Measurements from ENCODE around the gene MTR. TPM values are rescaled to one million over a fixed set of nuclear protein-coding genes. Genes with fewer than 3 reads are reported as not detected.

Gene MTR
- total RNA-seq, 1 donor from 2014 or later = 51.8 TPM

- Mint-ChIP-seq H3K27me3 (no peaks in the 10 kb centered on the region), H3K36me3 (ENCODE audit: low read depth) (peaks cover 2% of the 10 kb centered on the region), H3K4me1 (no peaks in the 10 kb centered on the region), H3K4me3 (no peak overlapping the region), H3K27ac (no peak overlapping the region), H3K9me3 (peaks cover 7% of the 10 kb centered on the region)
- intact Hi-C loops (cut with micrococcal nuclease) = no loop called here
- no peak for DNase-seq
These were observed 126.5 kb downstream of the MTR start for GRCh38 chr1:236921610-236922009.

GRCh38 chr1:236922190-236922589 lies 127.1 kb downstream of the MTR start:
- intact Hi-C loops (cut with micrococcal nuclease) = no loop called here
- Mint-ChIP-seq H3K36me3 (ENCODE audit: low read depth) (peaks cover under 1% of the 10 kb centered on the region), H3K4me1 (no peaks in the 10 kb centered on the region), H3K9me3 (peaks cover 7% of the 10 kb centered on the region), H3K4me3 (no peak overlapping the region), H3K27ac (no peak overlapping the region), H3K27me3 (no peaks in the 10 kb centered on the region)
- DNase-seq = no peak

DNA sequence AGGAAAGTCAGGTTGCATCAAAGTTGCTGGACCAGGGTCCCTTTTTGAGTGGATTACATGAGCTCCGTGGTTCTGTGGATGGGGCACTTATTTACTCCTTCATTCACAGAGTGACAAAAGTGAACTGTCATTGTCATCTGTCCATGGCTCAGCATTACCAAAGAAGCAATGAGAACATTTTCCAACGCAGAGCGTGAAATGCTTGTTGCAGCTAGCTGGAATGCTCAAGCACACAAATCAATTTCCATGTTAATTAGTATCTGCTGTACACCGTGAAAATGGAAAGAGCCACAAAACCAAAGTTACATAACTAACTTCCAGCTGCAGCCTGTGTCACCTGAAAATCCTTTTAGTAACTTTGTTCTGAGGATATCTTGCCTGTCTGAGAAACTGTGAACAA lies 130.3 kb downstream of the MTR start:
- Mint-ChIP-seq H3K4me1 (no peaks in the 10 kb centered on the region), H3K4me3 (no peak overlapping the region), H3K27me3 (peaks cover 1% of the 10 kb centered on the region), H3K36me3 (ENCODE audit: low read depth) (no peaks in the 10 kb centered on the region), H3K27ac (no peak overlapping the region), H3K9me3 (peaks cover 4% of the 10 kb centered on the region)
- intact Hi-C loops (cut with micrococcal nuclease) = no loop called here
- DNase-seq = no peak

DNA sequence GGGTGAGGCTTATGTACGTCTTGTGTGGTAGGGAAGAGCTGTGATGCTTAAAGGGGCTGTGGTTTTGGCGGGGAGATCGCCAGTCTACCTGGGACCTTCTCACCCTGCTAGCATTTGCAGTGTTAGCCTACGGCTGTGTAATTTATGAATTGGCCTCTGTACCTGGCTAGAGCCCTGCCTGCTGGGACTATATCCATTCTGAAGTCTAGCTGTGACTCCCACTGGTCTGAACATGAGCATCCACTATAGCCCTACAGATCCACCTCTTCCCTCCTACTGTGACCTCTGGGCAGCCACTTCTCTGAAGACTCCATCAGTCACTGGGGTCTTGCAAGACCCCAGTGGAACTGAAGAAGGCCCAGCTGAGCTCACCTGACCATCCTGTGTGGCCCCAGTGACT lies 135.4 kb downstream of the MTR start:
- no peak for DNase-seq
- H3K36me3 Mint-ChIP-seq (ENCODE audit: low read depth) = no peaks in the 10 kb centered on the region
- peaks cover 1% of the 10 kb centered on the region for H3K27me3 Mint-ChIP-seq
- intact Hi-C loops (cut with micrococcal nuclease) = no loop called here
- H3K4me1 Mint-ChIP-seq = no peaks in the 10 kb centered on the region
- H3K27ac Mint-ChIP-seq = no peak overlapping the region
- peaks cover 4% of the 10 kb centered on the region for H3K9me3 Mint-ChIP-seq
- no peak overlapping the region for H3K4me3 Mint-ChIP-seq

DNA sequence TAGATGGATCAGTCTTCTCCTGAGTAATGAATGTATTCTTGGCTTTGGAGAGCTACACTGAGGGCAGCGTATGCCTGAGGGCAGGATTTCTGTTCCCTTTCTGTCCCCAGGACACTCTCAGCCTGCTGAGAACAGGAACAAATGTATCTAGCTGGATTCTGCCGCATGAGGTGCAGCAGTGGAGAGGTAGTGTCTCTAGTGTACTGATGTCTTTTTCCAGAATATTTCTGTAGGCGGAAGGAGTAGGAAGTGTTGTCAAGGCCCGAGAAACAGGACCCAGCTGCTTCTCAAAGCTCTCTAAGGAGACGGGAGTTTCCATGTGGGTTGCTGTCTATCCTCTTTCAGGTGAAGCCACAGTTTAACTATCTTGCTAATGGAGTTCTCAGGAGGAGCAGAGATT lies 143.7 kb downstream of the MTR start:
- Mint-ChIP-seq H3K4me3 (no peak overlapping the region), H3K27ac (no peak overlapping the region), H3K9me3 (no peaks in the 10 kb centered on the region), H3K4me1 (no peaks in the 10 kb centered on the region), H3K27me3 (peaks cover 2% of the 10 kb centered on the region), H3K36me3 (ENCODE audit: low read depth) (no peaks in the 10 kb centered on the region)
- DNase-seq = no peak
- intact Hi-C loops (cut with micrococcal nuclease) = no loop called here

- no peak overlapping the region for H3K4me3 Mint-ChIP-seq
- H3K9me3 Mint-ChIP-seq = no peaks in the 10 kb centered on the region
- intact Hi-C loops (cut with micrococcal nuclease) = no loop called here
- H3K27ac Mint-ChIP-seq = no peak overlapping the region
- H3K36me3 Mint-ChIP-seq (ENCODE audit: low read depth) = no peaks in the 10 kb centered on the region
- no peaks in the 10 kb centered on the region for H3K4me1 Mint-ChIP-seq
- peaks cover 2% of the 10 kb centered on the region for H3K27me3 Mint-ChIP-seq
- no peak for DNase-seq
These were observed 147.3 kb downstream of the MTR start for GRCh38 chr1:236942431-236942830.

DNA sequence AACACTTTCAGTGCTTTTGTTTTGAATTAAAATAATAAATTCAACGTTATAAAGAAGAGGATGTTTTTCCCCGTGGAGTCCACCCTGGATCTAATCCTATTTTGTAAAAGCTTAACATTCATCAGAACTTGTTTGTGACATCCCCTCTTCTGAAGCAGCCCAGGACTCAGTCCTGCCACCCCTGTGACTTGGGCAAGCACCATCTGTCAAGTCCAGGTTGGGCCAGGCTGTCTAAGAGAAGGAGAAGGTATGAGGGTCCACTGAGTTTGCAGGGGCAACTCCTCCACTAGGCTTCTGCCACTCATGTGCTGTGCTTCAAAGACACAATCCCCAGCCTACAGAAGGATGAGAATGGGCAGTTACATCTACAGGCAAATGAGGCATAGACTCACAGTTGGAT lies 149.5 kb downstream of the MTR start:
- H3K36me3 Mint-ChIP-seq (ENCODE audit: low read depth) = no peaks in the 10 kb centered on the region

DNA sequence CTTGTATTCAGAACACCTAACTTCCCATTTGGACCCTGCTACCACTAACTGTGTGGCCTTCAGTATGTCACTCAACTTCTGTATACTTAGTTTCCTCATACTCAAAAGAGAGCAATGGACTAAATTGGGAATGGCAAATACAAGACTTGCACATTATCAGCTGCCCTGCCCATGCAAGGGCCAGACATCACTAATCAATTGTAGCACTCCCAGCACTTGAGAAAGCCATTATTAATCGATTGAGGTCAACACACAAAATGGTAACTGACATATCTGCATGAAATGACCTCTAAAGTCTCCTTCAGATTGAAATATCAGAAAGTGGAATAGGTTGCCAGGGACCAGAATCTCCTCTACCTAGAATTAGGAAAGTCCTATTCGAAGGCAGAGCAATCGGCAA lies 149.9 kb downstream of the MTR start:
- intact Hi-C loops (cut with micrococcal nuclease) = no loop called here
- H3K4me1 Mint-ChIP-seq = no peaks in the 10 kb centered on the region
- peaks cover 2% of the 10 kb centered on the region for H3K27me3 Mint-ChIP-seq
- no peak overlapping the region for H3K27ac Mint-ChIP-seq
- DNase-seq = no peak
- no peak overlapping the region for H3K4me3 Mint-ChIP-seq
- H3K36me3 Mint-ChIP-seq (ENCODE audit: low read depth) = no peaks in the 10 kb centered on the region
- H3K9me3 Mint-ChIP-seq = no peaks in the 10 kb centered on the region

More for the DNA sequence above, 149.5 kb downstream of the MTR start:
- peaks cover 2% of the 10 kb centered on the region for H3K27me3 Mint-ChIP-seq
- intact Hi-C loops (cut with micrococcal nuclease) = no loop called here
- no peak overlapping the region for H3K4me3 Mint-ChIP-seq
- DNase-seq = no peak
- no peaks in the 10 kb centered on the region for H3K9me3 Mint-ChIP-seq
- no peaks in the 10 kb centered on the region for H3K4me1 Mint-ChIP-seq
- H3K27ac Mint-ChIP-seq = no peak overlapping the region

- H3K27ac Mint-ChIP-seq = no peak overlapping the region
- no peak for DNase-seq
- no peaks in the 10 kb centered on the region for H3K4me1 Mint-ChIP-seq
- intact Hi-C loops (cut with micrococcal nuclease) = no loop called here
- H3K36me3 Mint-ChIP-seq (ENCODE audit: low read depth) = no peaks in the 10 kb centered on the region
- H3K9me3 Mint-ChIP-seq = no peaks in the 10 kb centered on the region
- peaks cover 3% of the 10 kb centered on the region for H3K27me3 Mint-ChIP-seq
- H3K4me3 Mint-ChIP-seq = no peak overlapping the region
These were observed 152.7 kb downstream of the MTR start for GRCh38 chr1:236947794-236948193.

DNA sequence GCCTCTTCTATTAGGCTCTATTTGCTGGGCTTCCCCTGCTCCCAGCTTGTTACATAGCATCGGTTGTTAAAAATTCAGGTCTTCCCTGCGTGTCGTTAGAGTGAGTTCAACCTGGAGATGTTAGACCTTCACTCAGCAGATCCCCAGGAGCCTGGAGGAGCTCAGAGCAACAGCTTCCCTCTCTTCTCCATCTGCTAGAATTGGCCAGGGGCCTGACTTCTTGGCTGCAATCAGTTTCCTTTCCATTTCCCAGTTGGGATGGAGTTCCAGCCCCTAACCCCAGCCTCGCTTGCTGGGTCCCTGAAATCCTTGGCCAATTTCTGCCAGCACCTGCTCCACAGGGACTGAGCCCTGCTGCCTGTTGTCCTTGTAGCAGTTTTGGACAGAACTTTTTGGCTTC lies 153.3 kb downstream of the MTR start:
- intact Hi-C loops (cut with micrococcal nuclease) = no loop called here
- Mint-ChIP-seq H3K36me3 (ENCODE audit: low read depth) (no peaks in the 10 kb centered on the region), H3K4me1 (no peaks in the 10 kb centered on the region), H3K27me3 (peaks cover 4% of the 10 kb centered on the region), H3K27ac (no peak overlapping the region), H3K9me3 (no peaks in the 10 kb centered on the region), H3K4me3 (no peak overlapping the region)
- no peak for DNase-seq

DNA sequence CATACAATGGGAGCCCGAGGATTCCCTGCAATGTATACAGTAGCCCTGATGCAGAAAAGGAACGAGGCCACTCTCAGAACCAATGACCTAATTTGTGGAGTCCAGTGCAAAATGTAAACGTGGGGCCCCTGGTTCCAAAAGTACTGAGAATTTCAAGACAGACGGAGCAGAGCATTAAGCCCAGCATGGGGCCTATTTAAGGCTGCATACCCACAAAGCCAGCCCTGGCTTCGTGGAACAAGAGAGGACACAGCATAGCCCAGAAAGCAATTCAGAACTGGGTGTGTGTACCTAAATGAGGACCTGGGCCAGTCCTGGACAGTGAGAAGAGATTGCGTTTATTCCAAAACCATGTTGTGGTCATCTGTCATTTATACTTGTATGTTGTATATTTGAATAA lies 153.9 kb downstream of the MTR start:
- Mint-ChIP-seq H3K4me1 (no peaks in the 10 kb centered on the region), H3K27me3 (peaks cover 7% of the 10 kb centered on the region), H3K36me3 (ENCODE audit: low read depth) (no peaks in the 10 kb centered on the region), H3K4me3 (no peak overlapping the region), H3K27ac (no peak overlapping the region), H3K9me3 (no peaks in the 10 kb centered on the region)
- intact Hi-C loops (cut with micrococcal nuclease) = no loop called here
- no peak for DNase-seq

GRCh38 chr1:236950365-236950764 lies 155.3 kb downstream of the MTR start:
- H3K4me1 Mint-ChIP-seq = no peaks in the 10 kb centered on the region
- no peak overlapping the region for H3K27ac Mint-ChIP-seq
- no peak overlapping the region for H3K4me3 Mint-ChIP-seq
- H3K27me3 Mint-ChIP-seq = peaks cover 7% of the 10 kb centered on the region
- intact Hi-C loops (cut with micrococcal nuclease) = no loop called here
- no peaks in the 10 kb centered on the region for H3K9me3 Mint-ChIP-seq
- no peaks in the 10 kb centered on the region for H3K36me3 Mint-ChIP-seq (ENCODE audit: low read depth)
- no peak for DNase-seq

GRCh38 chr1:236951672-236952071 lies 156.6 kb downstream of the MTR start:
- no peaks in the 10 kb centered on the region for H3K9me3 Mint-ChIP-seq
- intact Hi-C loops (cut with micrococcal nuclease) = no loop called here
- DNase-seq = no peak
- peaks cover 7% of the 10 kb centered on the region for H3K27me3 Mint-ChIP-seq
- H3K4me1 Mint-ChIP-seq = no peaks in the 10 kb centered on the region
- no peaks in the 10 kb centered on the region for H3K36me3 Mint-ChIP-seq (ENCODE audit: low read depth)
- no peak overlapping the region for H3K4me3 Mint-ChIP-seq
- H3K27ac Mint-ChIP-seq = no peak overlapping the region

DNA sequence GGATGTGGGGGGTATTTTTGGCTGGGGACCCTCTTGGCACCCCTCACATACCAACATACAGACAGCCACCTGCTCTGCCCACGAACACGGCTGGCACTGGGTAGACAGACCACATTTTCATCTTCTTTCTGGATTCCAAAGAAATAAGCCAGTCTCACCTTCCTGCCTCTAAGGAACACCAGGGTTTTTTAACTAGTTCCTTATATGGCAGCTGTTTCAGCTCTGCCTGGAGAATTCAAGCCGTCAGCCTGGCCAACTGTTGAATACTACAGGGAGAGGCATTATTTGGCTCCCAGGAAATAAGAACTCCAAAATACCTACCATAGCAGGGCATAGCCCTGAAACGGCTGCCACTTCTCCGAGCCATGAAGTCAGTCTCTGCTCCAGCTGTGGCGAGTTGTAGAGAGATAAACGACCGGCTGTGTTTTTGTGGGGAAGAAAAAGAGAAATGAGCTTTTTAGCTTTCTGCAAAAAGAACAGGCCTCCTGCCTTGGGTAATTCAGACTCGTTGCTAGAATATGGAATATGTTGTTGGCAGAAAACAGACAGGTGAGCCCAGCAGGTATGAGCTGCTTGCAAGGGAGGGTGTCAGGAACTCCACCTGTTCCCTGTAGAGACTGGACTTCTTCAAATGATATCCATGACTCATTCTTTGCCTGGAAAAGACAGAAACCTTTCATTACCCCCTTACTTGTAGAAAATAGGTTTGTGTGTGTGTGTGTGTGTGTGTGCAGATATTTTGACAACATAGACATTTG lies 157.3 kb downstream of the MTR start:
- Mint-ChIP-seq H3K27me3 (peaks cover 7% of the 10 kb centered on the region), H3K9me3 (no peaks in the 10 kb centered on the region), H3K4me1 (no peaks in the 10 kb centered on the region), H3K27ac (no peak overlapping the region), H3K36me3 (ENCODE audit: low read depth) (no peaks in the 10 kb centered on the region), H3K4me3 (no peak overlapping the region)
- intact Hi-C loops (cut with micrococcal nuclease) = no loop called here
- no peak for DNase-seq

GRCh38 chr1:236953151-236953700 lies 158.1 kb downstream of the MTR start:
- no peaks in the 10 kb centered on the region for H3K9me3 Mint-ChIP-seq
- H3K27ac Mint-ChIP-seq = no peak overlapping the region
- intact Hi-C loops (cut with micrococcal nuclease) = no loop called here
- H3K27me3 Mint-ChIP-seq = peaks cover 7% of the 10 kb centered on the region
- H3K36me3 Mint-ChIP-seq (ENCODE audit: low read depth) = no peaks in the 10 kb centered on the region
- H3K4me1 Mint-ChIP-seq = no peaks in the 10 kb centered on the region
- DNase-seq = no peak
- H3K4me3 Mint-ChIP-seq = no peak overlapping the region

Data from activated CD4-positive, alpha-beta T cell treated with anti-CD3 and anti-CD28 coated beads, Interleukin-2, amount 10 ng/mL, durations not matched to agents 24 days and 14 days (primary cell).